ENCODE data around the gene SYS1.

Gene SYS1

GRCh38 chr20:45394221-45395113 lies 31.5 kb downstream of the SYS1 start:
- no peak for ATAC-seq
- TF ChIP-seq BACH2 (CRISPR knock-in tag; IDR thresholded peaks at IDR 0.05; ENCODE audit: borderline replicate concordance) (no peak), ZC3H10 (CRISPR knock-in tag; IDR thresholded peaks at IDR 0.05) (no peak), ISL1 (CRISPR knock-in tag; IDR thresholded peaks at IDR 0.05) (no peak), ARNTL (CRISPR knock-in tag; IDR thresholded peaks at IDR 0.05; ENCODE audit: borderline replicate concordance, low read depth) (no peak), PPARA (CRISPR knock-in tag; IDR thresholded peaks at IDR 0.05; ENCODE audit: borderline replicate concordance) (no peak), SNAI2 (CRISPR knock-in tag; IDR thresholded peaks at IDR 0.05) (no peak), ZFP3 (CRISPR knock-in tag; IDR thresholded peaks at IDR 0.05) (no peak), ZNF70 (CRISPR knock-in tag; IDR thresholded peaks at IDR 0.05) (no peak), TOX (CRISPR knock-in tag; IDR thresholded peaks at IDR 0.05; ENCODE audit: borderline replicate concordance) (no peak), CSRNP3 (CRISPR knock-in tag; IDR thresholded peaks at IDR 0.05) (no peak), ZFP30 (CRISPR knock-in tag; IDR thresholded peaks at IDR 0.05) (no peak), TCF4 (CRISPR knock-in tag; IDR thresholded peaks at IDR 0.05; ENCODE audit: borderline replicate concordance) (no peak)

GRCh38 chr20:45395114-45395415 lies 32.1 kb downstream of the SYS1 start:
- ATAC-seq: no peak

GRCh38 chr20:45399018-45399417 lies 36.1 kb downstream of the SYS1 start:
- ATAC-seq: no peak

More at GRCh38 chr20:45395114-45395415, 32.1 kb downstream of the SYS1 start:
- TF ChIP-seq BACH2 (CRISPR knock-in tag; IDR thresholded peaks at IDR 0.05; ENCODE audit: borderline replicate concordance) (no peak), PPARA (CRISPR knock-in tag; IDR thresholded peaks at IDR 0.05; ENCODE audit: borderline replicate concordance) (no peak), CSRNP3 (CRISPR knock-in tag; IDR thresholded peaks at IDR 0.05) (no peak), POU6F1 (CRISPR knock-in tag; IDR thresholded peaks at IDR 0.05; ENCODE audit: borderline replicate concordance, low read depth) (no peak)

More at GRCh38 chr20:45399018-45399417, 36.1 kb downstream of the SYS1 start:
- TF ChIP-seq PATZ1 (CRISPR knock-in tag; IDR thresholded peaks at IDR 0.05; ENCODE audit: borderline replicate concordance) (no peak), TOX (CRISPR knock-in tag; IDR thresholded peaks at IDR 0.05; ENCODE audit: borderline replicate concordance) (no peak), ZNF8 (CRISPR knock-in tag; IDR thresholded peaks at IDR 0.05) (no peak), ZNF70 (CRISPR knock-in tag; IDR thresholded peaks at IDR 0.05) (no peak), ARNTL (CRISPR knock-in tag; IDR thresholded peaks at IDR 0.05; ENCODE audit: borderline replicate concordance, low read depth) (no peak), ZFP30 (CRISPR knock-in tag; IDR thresholded peaks at IDR 0.05) (no peak), TCF4 (CRISPR knock-in tag; IDR thresholded peaks at IDR 0.05; ENCODE audit: borderline replicate concordance) (no peak), BACH2 (CRISPR knock-in tag; IDR thresholded peaks at IDR 0.05; ENCODE audit: borderline replicate concordance) (no peak), CREB5 (CRISPR knock-in tag; IDR thresholded peaks at IDR 0.05; ENCODE audit: low read depth) (no peak), ZFP3 (CRISPR knock-in tag; IDR thresholded peaks at IDR 0.05) (no peak), OSR1 (CRISPR knock-in tag; IDR thresholded peaks at IDR 0.05) (no peak), ESRRG (CRISPR knock-in tag; IDR thresholded peaks at IDR 0.05) (no peak), RARB (CRISPR knock-in tag; IDR thresholded peaks at IDR 0.05) (no peak), ISL1 (CRISPR knock-in tag; IDR thresholded peaks at IDR 0.05) (no peak), GLIS3 (CRISPR knock-in tag; IDR thresholded peaks at IDR 0.05) (no peak), TSHZ2 (CRISPR knock-in tag; IDR thresholded peaks at IDR 0.05) (no peak)

Data from SK-N-SH treated with all-trans-retinoic acid at 6 μM for 48 hours (cell line).